Transverse colon (tissue), 4 donors: Measurements from ENCODE around the gene FAR2.

Experiments used
- POLR2A ChIP-seq: fragments of 450-650 bp; IDR thresholded peaks from one replicate; pipeline ENCODE4 v1.6.1; 2016; ENCODE audit warnings: antibody characterized with exemption, mild to moderate bottlenecking, moderate library complexity
- POLR2AphosphoS5 ChIP-seq, 3 donors: sonication (generic); formaldehyde crosslinking; IDR thresholded peaks; one replicate each; pipeline ENCODE4 v1.6.1; 2016; ENCODE audit warnings: antibody characterized with exemption in 3 of 3
- TF ChIP-seq, protein P1 (sequence below), 5 experiments: fragments of 200-600 bp in 3 of 5; fragments of 450-650 bp in 2 of 5; sonication (generic) in 3 of 5; IDR thresholded peaks; 1 replicate in 2 of 5; 2 replicates in 3 of 5; pipeline ENCODE4 v1.5.1; 2016 to 2017; ENCODE audit warnings: antibody characterized with exemption in 5 of 5, inconsistent platforms in 3 of 5, mild to moderate bottlenecking in 2 of 5, moderate library complexity in 1 of 5

DNA sequence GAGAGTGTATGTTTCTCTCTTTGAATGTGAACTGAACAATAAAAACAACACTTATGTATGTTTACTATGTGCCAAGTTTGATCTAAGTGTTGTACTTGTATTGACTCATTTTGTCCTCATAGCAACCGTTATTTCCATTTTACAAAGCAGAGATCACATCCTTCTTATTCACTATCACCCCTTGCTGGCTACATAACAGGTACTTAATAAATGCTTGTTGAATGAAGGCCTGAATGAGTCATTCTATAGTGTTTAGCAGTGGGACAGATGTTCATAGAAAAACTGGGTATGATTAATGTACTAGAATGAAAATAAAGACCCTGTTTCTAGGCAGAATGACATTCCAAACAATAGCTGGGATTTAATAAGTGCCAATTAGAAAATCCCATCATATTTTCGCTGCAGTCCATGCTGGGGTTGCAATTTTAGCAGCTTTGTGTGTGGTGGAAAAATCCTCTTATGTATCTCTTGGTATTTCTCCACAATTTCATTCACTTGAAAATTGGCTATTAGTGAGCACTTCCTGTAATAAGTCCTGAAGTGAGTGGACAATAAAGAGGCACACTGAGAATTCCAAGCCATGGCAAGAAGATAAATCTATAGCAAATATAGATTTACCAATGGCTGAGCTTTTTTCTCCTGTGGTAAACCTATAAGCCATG lies 86.0 kb downstream of the FAR2 start:
- no peak for TF ChIP-seq POLR2AphosphoS5 (IDR thresholded peaks at IDR 0.05)
- TF ChIP-seq, protein P1, sequence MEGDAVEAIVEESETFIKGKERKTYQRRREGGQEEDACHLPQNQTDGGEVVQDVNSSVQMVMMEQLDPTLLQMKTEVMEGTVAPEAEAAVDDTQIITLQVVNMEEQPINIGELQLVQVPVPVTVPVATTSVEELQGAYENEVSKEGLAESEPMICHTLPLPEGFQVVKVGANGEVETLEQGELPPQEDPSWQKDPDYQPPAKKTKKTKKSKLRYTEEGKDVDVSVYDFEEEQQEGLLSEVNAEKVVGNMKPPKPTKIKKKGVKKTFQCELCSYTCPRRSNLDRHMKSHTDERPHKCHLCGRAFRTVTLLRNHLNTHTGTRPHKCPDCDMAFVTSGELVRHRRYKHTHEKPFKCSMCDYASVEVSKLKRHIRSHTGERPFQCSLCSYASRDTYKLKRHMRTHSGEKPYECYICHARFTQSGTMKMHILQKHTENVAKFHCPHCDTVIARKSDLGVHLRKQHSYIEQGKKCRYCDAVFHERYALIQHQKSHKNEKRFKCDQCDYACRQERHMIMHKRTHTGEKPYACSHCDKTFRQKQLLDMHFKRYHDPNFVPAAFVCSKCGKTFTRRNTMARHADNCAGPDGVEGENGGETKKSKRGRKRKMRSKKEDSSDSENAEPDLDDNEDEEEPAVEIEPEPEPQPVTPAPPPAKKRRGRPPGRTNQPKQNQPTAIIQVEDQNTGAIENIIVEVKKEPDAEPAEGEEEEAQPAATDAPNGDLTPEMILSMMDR (IDR thresholded peaks at IDR 0.05): no peak
- TF ChIP-seq POLR2A: no peak
